Measurements from ENCODE around the gene SIL1.
"Not testable (repeated sequence)": the region's sequence is repeated elsewhere in the genome, so short reads cannot be mapped to it uniquely, and the experiment has no call there.

SIL1 gene

DNA sequence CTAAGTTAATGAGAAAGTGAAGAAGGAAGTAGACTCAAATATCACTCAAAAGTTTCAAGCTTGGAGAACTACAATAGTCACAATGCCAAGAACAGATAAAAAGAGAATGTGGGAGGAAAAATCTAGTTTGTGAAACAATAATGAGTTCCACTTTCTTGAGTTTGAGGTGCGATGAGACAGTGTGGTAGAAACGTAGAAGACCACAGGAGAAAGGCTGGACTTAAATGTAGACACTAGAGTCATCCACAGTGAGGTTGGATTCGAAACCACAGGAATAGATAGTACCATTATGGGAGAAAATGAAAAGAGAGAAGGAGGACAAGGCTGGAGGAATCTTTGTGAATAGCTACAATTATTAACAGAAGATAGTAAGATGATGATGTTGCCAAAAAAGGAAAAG is 182.0 kb downstream of the SIL1 start:
- no peak for DNase-seq

DNA sequence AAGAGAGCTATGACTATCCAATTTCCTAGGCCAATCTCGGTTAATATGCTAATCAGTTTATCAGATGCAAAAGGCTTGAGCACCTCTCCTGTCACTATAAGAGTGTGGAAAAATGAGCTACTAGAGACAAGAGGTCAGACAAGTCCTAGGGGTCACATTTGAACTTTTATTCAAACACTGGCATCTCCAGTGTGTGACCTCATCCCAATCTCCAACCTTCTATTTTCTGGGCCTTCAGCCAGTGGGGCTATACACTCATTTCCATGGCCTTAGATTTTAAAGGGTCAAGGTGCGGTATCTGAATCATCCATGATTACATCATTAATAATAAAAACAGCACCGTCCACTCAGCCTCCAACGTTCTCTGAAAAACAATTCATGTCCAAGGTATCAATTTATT is 183.4 kb downstream of the SIL1 start:
- DNase-seq: no peak

- no peak for DNase-seq
Observed at GRCh38 chr5:139012176-139012575, 186.0 kb downstream of the SIL1 start.

DNA sequence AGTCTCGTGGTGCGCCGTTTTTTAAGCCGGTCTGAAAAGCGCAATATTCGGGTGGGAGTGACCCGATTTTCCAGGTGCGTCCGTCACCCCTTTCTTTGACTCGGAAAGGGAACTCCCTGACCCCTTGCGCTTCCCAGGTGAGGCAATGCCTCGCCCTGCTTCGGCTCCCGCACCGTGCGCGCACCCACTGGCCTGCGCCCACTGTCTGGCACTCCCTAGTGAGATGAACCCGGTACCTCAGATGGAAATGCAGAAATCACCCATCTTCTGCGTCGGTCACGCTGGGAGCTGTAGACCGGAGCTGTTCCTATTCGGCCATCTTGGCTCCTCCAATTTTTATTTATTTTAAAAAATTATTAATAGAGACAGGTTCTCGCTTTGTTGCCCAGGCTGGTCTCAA is 187.0 kb downstream of the SIL1 start:
- DNase-seq: not testable (repeated sequence)

GRCh38 chr5:139004374-139005307 is 193.5 kb downstream of the SIL1 start:
- DNase-seq: no peak

GRCh38 chr5:138999674-139000073 is 198.5 kb downstream of the SIL1 start:
- DNase-seq: no peak

DNA sequence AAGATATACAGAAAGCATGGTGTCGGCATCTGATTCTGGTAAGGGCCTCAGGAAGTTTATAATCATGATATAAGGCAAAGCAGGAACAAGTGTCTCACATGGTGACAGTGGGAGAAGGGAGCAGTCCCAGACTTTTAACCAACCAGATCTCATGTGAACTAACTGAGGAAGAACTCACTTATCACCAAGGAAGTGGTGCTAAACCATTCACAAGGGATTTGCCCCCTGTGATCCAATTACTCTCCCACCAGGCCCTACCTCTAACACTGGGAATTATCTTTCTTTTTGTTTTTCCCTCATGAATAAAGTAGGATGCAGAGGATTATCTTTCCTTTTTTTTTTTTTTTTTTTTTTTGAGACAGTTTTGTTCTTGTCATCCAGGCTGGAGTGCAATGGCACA is 199.6 kb downstream of the SIL1 start:
- DNase-seq: no peak

DNA sequence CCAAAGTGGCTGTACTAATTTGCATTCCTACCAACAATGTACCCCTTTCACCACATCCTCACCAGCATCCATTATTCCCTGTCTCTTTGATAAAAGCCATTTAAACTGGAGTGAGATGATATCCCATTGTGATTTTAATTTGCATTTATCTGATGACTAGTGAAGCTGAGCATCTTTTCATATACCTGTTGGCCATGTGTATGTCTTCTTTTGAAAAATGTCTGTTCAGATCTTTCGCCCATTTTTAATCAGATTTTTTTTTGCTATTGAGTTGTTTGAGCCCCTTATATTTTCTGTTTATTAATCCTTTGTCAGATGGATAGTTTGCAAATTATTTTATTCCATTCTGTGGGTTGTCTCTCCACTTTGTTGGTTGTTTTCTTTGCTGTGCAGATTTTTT is 202.0 kb downstream of the SIL1 start:
- no peak for DNase-seq

DNA sequence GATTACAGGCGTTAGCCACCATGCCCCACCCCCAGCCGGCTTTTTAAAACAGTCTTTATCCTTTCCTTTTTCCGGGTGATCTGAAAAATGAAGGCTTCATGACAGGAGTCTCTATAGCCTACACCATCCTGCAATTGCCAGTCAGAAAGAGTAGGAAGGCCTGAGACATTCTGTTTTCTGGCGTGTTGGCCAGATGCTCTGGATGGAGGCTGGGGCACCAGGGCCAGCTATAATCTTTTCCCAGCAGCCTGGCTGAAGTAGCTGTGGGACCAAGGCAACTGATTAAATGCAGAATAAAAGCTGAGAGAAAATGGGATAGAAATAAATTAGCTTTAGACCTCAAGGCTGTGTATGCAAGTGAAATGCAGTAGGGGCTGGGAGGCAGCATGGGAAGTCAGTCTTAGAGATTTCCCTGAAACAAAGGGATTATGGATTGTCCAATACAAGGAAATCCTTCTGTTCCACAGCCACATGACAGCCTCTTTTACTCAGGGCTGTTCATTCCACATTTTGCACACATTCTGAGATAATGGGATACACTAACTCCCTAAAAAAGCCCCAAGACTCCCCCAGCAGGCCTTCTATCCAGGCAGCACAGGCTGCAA is 207.1 kb downstream of the SIL1 start:
- no peak for DNase-seq

DNA sequence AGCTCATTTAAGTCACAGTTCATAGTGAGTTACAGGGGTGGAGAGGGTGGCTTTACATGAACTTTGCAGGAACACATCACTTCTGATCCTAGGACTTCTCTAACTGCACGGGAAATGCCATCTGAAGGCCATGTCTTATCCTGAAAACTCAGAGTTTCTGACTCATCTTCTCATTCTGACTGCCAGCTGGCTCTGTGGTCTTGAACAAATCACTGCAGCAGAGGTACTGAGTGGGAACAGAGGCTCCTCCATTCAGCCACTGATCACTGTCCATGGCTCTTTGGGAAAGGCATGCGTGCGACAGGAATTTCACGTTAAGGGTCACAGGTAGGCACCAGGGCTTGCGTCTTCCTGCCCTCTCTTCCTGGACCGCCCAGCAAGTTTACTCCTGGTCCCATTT is 208.4 kb downstream of the SIL1 start:
- DNase-seq: no peak

DNA sequence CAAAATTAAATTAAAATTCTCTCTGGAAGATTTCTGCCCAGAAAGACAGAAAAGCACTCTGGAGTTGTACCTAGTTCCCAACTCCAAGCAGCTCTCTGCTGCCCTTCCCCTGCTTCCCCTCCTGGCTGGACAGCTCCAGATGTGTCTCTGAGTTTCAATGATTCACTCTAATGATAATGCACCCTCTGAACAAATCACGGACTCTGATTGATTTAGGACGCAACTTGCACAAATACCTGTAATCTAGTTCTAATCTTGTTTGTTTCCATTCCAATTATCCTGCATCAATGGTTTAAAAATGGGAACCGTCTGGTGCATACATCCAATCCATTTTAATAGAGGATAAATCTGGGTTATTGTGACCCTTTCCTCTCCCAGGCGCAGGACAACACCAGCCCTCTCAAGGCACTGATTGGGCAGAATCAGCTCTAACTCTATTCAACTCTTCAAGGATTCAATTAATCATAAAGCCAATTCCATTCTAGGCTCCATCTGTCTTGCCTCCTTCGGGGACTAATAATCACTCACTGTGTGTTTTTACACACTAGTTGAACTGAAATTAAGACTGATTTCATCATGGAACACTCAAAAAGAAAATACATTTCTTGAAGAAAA is 211.9 kb downstream of the SIL1 start:
- DNase-seq: no peak

- no peak for DNase-seq
Observed at GRCh38 chr5:138985683-138986082, 212.5 kb downstream of the SIL1 start.

DNA sequence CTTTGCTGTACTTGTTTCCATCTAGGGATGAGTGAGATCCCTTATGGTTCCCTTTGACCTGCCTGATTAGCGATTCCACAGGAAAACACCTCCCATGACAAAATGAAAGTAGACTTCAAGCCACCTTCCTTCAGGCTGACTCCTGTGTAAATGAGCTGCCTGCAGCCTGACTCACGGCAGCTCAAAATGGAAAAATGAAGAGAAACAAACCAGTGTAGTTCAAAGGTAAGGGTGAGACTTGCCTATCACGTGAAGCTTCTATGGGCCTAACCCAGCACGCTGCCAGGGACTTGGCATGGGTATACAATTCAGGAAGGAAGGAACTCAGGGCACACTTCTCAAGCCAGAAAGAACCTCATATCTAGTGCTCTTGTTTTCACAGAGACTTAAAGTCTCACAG is 212.9 kb downstream of the SIL1 start:
- DNase-seq: no peak

- no peak for DNase-seq
Observed at GRCh38 chr5:138983984-138984383, 214.2 kb downstream of the SIL1 start.

- DNase-seq: peak in 1 of 2 donors; percentile 16
Observed at GRCh38 chr5:138981586-138981985, 216.6 kb downstream of the SIL1 start.

GRCh38 chr5:138981131-138981530 is 217.0 kb downstream of the SIL1 start:
- no peak for DNase-seq

DNA sequence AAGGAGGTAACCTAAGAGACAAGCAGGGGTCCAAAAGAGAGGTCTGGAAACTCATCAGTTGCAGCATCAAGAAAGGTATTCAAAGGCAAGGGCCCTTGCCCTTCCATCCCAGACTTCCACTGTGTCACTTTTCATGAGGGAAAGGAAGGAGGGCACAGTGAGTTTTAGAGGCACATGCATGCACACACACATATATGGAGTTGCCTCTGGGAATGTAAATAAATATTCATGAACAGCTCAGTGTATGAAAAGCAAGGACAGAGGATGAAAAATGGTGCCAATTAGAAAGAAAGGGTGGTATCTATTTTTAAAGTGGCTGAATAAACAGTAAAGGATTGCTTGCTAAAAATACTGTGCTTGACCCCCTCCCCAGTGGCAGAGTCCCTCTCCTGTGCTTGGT is 217.7 kb downstream of the SIL1 start:
- DNase-seq: no peak

GRCh38 chr5:138979684-138980280 is 218.4 kb downstream of the SIL1 start:
- peak in 1 of 2 donors; percentile 27 for DNase-seq

DNA sequence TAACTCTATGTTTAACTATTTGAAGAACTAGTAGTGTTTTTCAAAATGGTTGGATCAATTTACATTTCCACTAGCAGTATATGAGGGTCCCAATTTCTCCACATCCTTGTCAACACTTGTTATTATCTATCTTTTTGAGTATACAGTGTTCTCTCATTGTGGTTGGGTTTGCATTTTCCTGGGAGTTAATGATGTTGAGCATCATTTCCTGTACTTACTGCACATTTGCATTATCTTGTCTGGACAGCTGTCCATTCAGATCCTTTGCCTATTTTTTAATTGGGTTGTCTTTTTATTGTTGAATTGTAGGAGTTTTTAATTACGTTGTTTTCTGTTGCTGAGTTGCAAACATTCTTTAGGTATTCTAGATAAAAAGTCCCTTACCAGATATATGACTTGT is 219.6 kb downstream of the SIL1 start:
- no peak for DNase-seq

GRCh38 chr5:138978080-138978479 is 220.1 kb downstream of the SIL1 start:
- DNase-seq: no peak

DNA sequence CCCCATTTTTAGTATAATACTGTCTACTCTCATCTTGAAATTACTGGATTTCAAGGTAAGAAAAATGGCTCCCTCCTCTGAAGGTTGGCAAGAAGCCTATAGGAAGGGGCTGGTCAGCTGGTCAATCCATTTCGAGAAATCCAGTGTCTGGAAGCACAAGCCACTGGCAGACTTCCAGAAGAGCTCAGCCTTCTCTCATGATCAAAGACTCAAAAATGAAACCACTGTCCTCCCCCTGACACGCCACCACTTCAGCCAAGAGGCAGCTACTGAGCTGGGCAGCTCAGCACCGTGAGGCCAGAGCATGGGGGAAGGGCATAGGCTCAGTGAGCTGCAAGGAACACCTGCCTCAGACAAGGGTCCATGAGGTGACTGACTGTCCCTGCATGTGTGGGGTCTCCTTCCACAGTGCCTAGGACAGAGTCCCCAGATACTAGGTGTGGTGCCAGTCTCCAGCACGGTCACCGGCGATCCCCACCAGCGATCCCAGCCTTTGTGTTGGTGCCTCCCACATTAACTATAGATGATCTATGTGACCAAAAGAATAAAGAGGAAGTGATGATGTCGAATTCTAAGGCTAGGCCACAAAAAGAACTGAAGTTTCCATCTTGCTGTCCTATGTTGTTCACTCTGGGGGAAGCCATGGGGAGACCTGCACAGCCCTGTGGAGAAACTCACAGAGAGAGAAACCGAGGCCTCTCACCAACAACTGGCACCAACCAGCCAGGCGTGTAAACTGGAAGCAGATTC is 222.9 kb downstream of the SIL1 start:
- DNase-seq: no peak

DNA sequence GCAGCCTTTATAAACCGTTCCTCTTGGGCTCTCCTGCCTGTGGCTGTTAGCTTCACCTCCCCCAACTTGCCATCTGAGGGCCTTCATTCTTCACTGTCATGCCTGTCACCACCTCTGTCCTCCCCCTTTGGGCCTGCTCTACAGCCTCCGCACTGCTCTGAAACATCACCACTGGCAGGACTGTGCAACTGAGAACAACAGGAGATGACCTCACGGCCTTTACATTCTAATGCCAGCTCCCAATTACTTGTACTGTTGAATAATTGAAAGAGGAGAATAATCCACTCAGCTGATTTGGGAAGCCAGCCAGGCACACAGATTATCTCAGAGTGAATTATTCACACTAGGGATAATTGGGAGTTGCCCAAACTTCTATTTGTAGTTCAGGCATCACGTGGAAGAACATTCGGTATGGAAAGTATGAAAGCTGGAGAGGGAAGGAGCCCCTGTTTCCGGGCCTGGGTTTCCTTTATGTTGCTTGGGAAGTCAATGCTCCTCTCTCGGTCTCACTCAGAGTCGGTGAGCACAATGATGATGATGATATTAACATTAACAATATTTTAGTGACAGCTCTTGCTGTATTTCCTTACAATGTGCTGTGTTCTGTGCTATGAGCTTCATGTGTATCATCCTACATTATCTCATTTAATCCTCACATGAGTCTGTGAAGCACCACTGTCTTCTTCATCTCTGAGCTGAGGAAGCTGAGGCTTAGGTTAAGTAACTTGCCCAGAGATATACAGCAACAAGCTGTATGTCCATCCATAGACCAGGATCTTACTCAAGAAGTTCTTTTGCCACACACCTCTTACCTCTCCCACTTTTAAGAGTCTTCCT is 223.7 kb downstream of the SIL1 start:
- no peak for DNase-seq

All from CD4-positive, alpha-beta T cell treated with Interleukin-1 beta for 1 hour (primary cell).